Panc1 (cell line): ENCODE results near the gene ABCG1. TPM values are rescaled to one million over a fixed set of nuclear protein-coding genes. Genes with fewer than 3 reads are reported as not detected.

Source experiments
- ATAC-seq: fragments of 200-7000 bp; cut with Tn5 transposase; 2 replicates; pipeline ENCODE4 v1.9.1; 2020; ENCODE audit warnings: mild to moderate bottlenecking, moderate library complexity
- BruUV-seq: library from RNA; stranded (reverse); fragments of 400-500 nt; replicated peaks from 2 replicates; lab custom pipeline; 2021; lab: Mats Ljungman, UMichigan
- CTCF ChIA-PET: fragments of 300-600 bp; sonication (Branson Sonifier 250); formaldehyde crosslinking; loops from one replicate; lab custom pipeline; 2022; ENCODE audit warnings: antibody characterized with exemption; lab: Charles Lee
- POLR2A ChIA-PET: fragments of 300-600 bp; sonication (Branson Sonifier 250); formaldehyde crosslinking; loops from one replicate; lab custom pipeline; 2022; ENCODE audit warnings: antibody characterized with exemption; lab: Charles Lee
- DNase-seq: peaks from one replicate; pipeline ENCODE4 v3.0.0-alpha.2; 2010; ENCODE audit warnings: low read depth, low spot score
- H3K27ac ChIP-seq: 2 replicates; pipeline ENCODE4 v1.5.1; 2011; ENCODE audit warnings: mild to moderate bottlenecking, low read length, inconsistent platforms
- H3K27me3 ChIP-seq: fragments of 200-500 bp; sonication (Bioruptor generic); 2 replicates; pipeline ENCODE4 v1.6.0; 2014; ENCODE audit warnings: low read length, inconsistent platforms; ENCODE audit not compliant: control insufficient read depth, insufficient read depth
- H3K36me3 ChIP-seq: fragments of 200-500 bp; sonication (Bioruptor generic); 2 replicates; pipeline ENCODE4 v1.5.1; 2014; ENCODE audit warnings: inconsistent platforms, mild to moderate bottlenecking, low read length, moderate library complexity; ENCODE audit not compliant: control insufficient read depth, insufficient read depth
- H3K4me1 ChIP-seq: 2 replicates; pipeline ENCODE4 v1.5.1; 2011; ENCODE audit warnings: inconsistent platforms, mild to moderate bottlenecking, low read length, moderate library complexity; ENCODE audit not compliant: control insufficient read depth, insufficient read depth
- H3K4me3 ChIP-seq, 2 experiments: 2 replicates each; pipeline ENCODE4 v1.5.1; 2011 to 2012; ENCODE audit warnings: low read depth in 2 of 2, low read length in 2 of 2, mild to moderate bottlenecking in 2 of 2, inconsistent platforms in 1 of 2, moderate library complexity in 1 of 2
- H3K9me3 ChIP-seq: fragments of 200-500 bp; sonication (Bioruptor generic); 2 replicates; pipeline ENCODE4 v1.5.1; 2014; ENCODE audit warnings: low read depth, mild to moderate bottlenecking, inconsistent platforms, low read length, moderate library complexity; ENCODE audit not compliant: control insufficient read depth, insufficient read depth
- CTCF ChIP-seq: fragments of 450-650 bp; IDR thresholded peaks from 2 replicates; pipeline ENCODE4 v1.5.1; 2017; ENCODE audit warnings: mild to moderate bottlenecking
- POLR2AphosphoS5 ChIP-seq: IDR thresholded peaks from 2 replicates; pipeline ENCODE4 v1.6.1; 2012; ENCODE audit warnings: mild to moderate bottlenecking, low read depth, low read length, moderate library complexity
- SIN3A ChIP-seq: IDR thresholded peaks from 2 replicates; pipeline ENCODE4 v1.6.1; 2012; ENCODE audit warnings: low read depth, mild to moderate bottlenecking, low read length, moderate library complexity, borderline replicate concordance; ENCODE audit not compliant: insufficient read depth
- TCF7L2 ChIP-seq: IDR thresholded peaks from 2 replicates; pipeline ENCODE4 v1.6.1; 2011; ENCODE audit warnings: mild to moderate bottlenecking, low read depth, low read length, inconsistent platforms
- in situ Hi-C: cut with HindIII; loops from 2 replicates; pipeline ENCODE4 v1.10.0; 2016; ENCODE audit warnings: low sequenced_read_pairs, low pct_unique_long_range_greater_than_20kb
- intact Hi-C: fragments of 100-400 bp; cut with micrococcal nuclease; formaldehyde crosslinking; loops from one replicate; pipeline ENCODE4 v1.10.0; 2022; ENCODE audit not compliant: unreplicated experiment
- total RNA-seq: library from RNA; stranded (reverse); gene quantifications from one replicate; pipeline ENCODE4 v1.2.1, GENCODE V29; 2021; ENCODE audit not compliant: unreplicated experiment
- TF ChIP-seq, protein P1 (sequence below), 2 experiments: IDR thresholded peaks; 2 replicates each; pipeline ENCODE4 v1.6.1; 2011 to 2012; ENCODE audit warnings: low read depth in 2 of 2, control low read depth in 1 of 2, low read length in 1 of 2, mild to moderate bottlenecking in 1 of 2, moderate library complexity in 1 of 2; ENCODE audit not compliant: insufficient read depth in 1 of 2

Gene ABCG1
- total RNA-seq, 1 experiment from 2014 or later: 0.80 TPM

GRCh38 chr21:42343101-42343500 lies 124.2 kb downstream of the ABCG1 start:
- Histone ChIP-seq H3K27me3 (no peaks in the 10 kb centered on the region), H3K4me1 (no peaks in the 10 kb centered on the region), H3K27ac (no peak overlapping the region), H3K9me3 (no peaks in the 10 kb centered on the region), H3K4me3 (no peak overlapping the region), H3K36me3 (no peaks in the 10 kb centered on the region)
- no peak for ATAC-seq
- CTCF ChIA-PET: no interaction called here
- intact Hi-C loops (no loop called here), in situ Hi-C loops (no loop called here)
- BruUV-seq: no TSS peak
- no peak for DNase-seq
- TF ChIP-seq POLR2AphosphoS5 (no peak), TCF7L2 (no peak), SIN3A (no peak), CTCF (no peak)
- TF ChIP-seq, protein P1, sequence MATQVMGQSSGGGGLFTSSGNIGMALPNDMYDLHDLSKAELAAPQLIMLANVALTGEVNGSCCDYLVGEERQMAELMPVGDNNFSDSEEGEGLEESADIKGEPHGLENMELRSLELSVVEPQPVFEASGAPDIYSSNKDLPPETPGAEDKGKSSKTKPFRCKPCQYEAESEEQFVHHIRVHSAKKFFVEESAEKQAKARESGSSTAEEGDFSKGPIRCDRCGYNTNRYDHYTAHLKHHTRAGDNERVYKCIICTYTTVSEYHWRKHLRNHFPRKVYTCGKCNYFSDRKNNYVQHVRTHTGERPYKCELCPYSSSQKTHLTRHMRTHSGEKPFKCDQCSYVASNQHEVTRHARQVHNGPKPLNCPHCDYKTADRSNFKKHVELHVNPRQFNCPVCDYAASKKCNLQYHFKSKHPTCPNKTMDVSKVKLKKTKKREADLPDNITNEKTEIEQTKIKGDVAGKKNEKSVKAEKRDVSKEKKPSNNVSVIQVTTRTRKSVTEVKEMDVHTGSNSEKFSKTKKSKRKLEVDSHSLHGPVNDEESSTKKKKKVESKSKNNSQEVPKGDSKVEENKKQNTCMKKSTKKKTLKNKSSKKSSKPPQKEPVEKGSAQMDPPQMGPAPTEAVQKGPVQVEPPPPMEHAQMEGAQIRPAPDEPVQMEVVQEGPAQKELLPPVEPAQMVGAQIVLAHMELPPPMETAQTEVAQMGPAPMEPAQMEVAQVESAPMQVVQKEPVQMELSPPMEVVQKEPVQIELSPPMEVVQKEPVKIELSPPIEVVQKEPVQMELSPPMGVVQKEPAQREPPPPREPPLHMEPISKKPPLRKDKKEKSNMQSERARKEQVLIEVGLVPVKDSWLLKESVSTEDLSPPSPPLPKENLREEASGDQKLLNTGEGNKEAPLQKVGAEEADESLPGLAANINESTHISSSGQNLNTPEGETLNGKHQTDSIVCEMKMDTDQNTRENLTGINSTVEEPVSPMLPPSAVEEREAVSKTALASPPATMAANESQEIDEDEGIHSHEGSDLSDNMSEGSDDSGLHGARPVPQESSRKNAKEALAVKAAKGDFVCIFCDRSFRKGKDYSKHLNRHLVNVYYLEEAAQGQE (IDR thresholded peaks at IDR 0.05; ENCODE audit: insufficient read depth in 1 of 2, low read depth in 2 of 2, low read length in 1 of 2): no peak
- POLR2A ChIA-PET: no interaction called here

GRCh38 chr21:42343556-42343955 lies 124.6 kb downstream of the ABCG1 start:
- no peaks in the 10 kb centered on the region for H3K36me3 ChIP-seq
- DNase-seq (no peak), ATAC-seq (no peak)
- ChIA-PET POLR2A (no interaction called here), CTCF (no interaction called here)
- TF ChIP-seq TCF7L2: no peak
- no peak for TF ChIP-seq POLR2AphosphoS5
- TF ChIP-seq CTCF: no peak
- TF ChIP-seq SIN3A: no peak
- intact Hi-C loops (no loop called here), in situ Hi-C loops (no loop called here)
- BruUV-seq: no TSS peak
- no peaks in the 10 kb centered on the region for H3K9me3 ChIP-seq
- H3K27me3 ChIP-seq: no peaks in the 10 kb centered on the region
- H3K4me1 ChIP-seq: no peaks in the 10 kb centered on the region
- H3K4me3 ChIP-seq: no peak overlapping the region
- H3K27ac ChIP-seq: no peak overlapping the region
